GM23338 (cell line): ENCODE results near the gene NAA25. TPM values are rescaled to one million over a fixed set of nuclear protein-coding genes. Genes with fewer than 3 reads are reported as not detected.

ENCODE experiments used
- ATAC-seq: fragments of 200-7000 bp; cut with Tn5 transposase; 3 replicates; pipeline ENCODE4 v1.9.1; 2020
- DNase-seq: peaks from one replicate; pipeline ENCODE4 v3.0.0-alpha.2; 2015; ENCODE audit warnings: low spot score
- H2AFZ ChIP-seq: fragments of 200-600 bp; sonication (generic); 2 replicates; pipeline ENCODE4 v1.8.0; 2016; ENCODE audit warnings: antibody characterized with exemption, mild to moderate bottlenecking, moderate library complexity
- H3F3A ChIP-seq: fragments of 200-600 bp; sonication (generic); replicated peaks from 2 replicates; pipeline ENCODE4 v1.8.0; 2017; ENCODE audit warnings: antibody characterized with exemption, mixed run types, low read depth
- H3K27ac ChIP-seq: fragments of 200-600 bp; sonication (generic); 2 replicates; pipeline ENCODE4 v1.6.1; 2016; ENCODE audit warnings: low read depth
- H3K27me3 ChIP-seq: fragments of 200-600 bp; sonication (generic); 2 replicates; pipeline ENCODE4 v1.8.0; 2016; ENCODE audit warnings: mild to moderate bottlenecking, mixed run types, moderate library complexity; ENCODE audit not compliant: insufficient read depth
- H3K36me3 ChIP-seq: fragments of 200-600 bp; sonication (generic); 2 replicates; pipeline ENCODE4 v1.8.0; 2016; ENCODE audit warnings: mild to moderate bottlenecking; ENCODE audit not compliant: insufficient read depth
- H3K4me1 ChIP-seq: fragments of 200-600 bp; sonication (generic); 2 replicates; pipeline ENCODE4 v1.8.0; 2016; ENCODE audit warnings: mild to moderate bottlenecking, moderate library complexity; ENCODE audit not compliant: insufficient read depth
- H3K4me2 ChIP-seq: fragments of 200-600 bp; sonication (generic); 2 replicates; pipeline ENCODE4 v1.7.1; 2017; ENCODE audit warnings: mixed run types
- H3K4me3 ChIP-seq: fragments of 200-600 bp; sonication (generic); 2 replicates; pipeline ENCODE4 v1.6.1; 2016; ENCODE audit warnings: mixed run types
- H3K79me2 ChIP-seq: fragments of 200-600 bp; sonication (generic); replicated peaks from 2 replicates; pipeline ENCODE4 v1.8.0; 2017; ENCODE audit warnings: mild to moderate bottlenecking; ENCODE audit not compliant: insufficient read depth
- H3K9me2 ChIP-seq: fragments of 200-600 bp; sonication (generic); 2 replicates; pipeline ENCODE4 v1.8.0; 2017; ENCODE audit not compliant: insufficient read depth
- H4K20me1 ChIP-seq: fragments of 200-600 bp; sonication (generic); replicated peaks from 2 replicates; pipeline ENCODE4 v1.8.0; 2017; ENCODE audit warnings: mild to moderate bottlenecking; ENCODE audit not compliant: insufficient read depth
- H3K27ac Mint-ChIP-seq: 2 replicates; pipeline ENCODE4 v1.8.0; 2020; ENCODE audit warnings: inconsistent platforms, mild to moderate bottlenecking, moderate library complexity, mixed read lengths
- H3K27me3 Mint-ChIP-seq: 3 replicates; pipeline ENCODE4 v1.8.0; 2022; ENCODE audit warnings: low read depth, mild to moderate bottlenecking, moderate library complexity, mixed read lengths, inconsistent platforms; ENCODE audit not compliant: insufficient read depth, poor library complexity
- H3K36me3 Mint-ChIP-seq: 3 replicates; pipeline ENCODE4 v1.8.0; 2021; ENCODE audit warnings: low read depth, mild to moderate bottlenecking, inconsistent platforms, moderate library complexity, mixed read lengths
- H3K4me1 Mint-ChIP-seq: 3 replicates; pipeline ENCODE4 v1.8.0; 2020; ENCODE audit warnings: mild to moderate bottlenecking, inconsistent platforms, mixed read lengths
- H3K4me3 Mint-ChIP-seq: 3 replicates; pipeline ENCODE4 v1.8.0; 2021; ENCODE audit warnings: moderate library complexity, mild to moderate bottlenecking, inconsistent platforms, mixed read lengths
- H3K9me3 Mint-ChIP-seq: 3 replicates; pipeline ENCODE4 v1.8.0; 2020; ENCODE audit warnings: moderate library complexity, mild to moderate bottlenecking, inconsistent platforms, mixed read lengths
- CREB1 ChIP-seq: fragments of 250-450 bp; sonication (Bioruptor Pico); IDR thresholded peaks from 2 replicates; pipeline ENCODE4 v1.5.0; 2020; ENCODE audit warnings: low read depth, mild to moderate bottlenecking, moderate library complexity
- CTCF ChIP-seq, 2 experiments: fragments of 200-600 bp in 1 of 2; sonication (generic) in 1 of 2; conservative IDR thresholded peaks; 2 replicates each; pipeline versions ENCODE4 v1.5.1 to v1.6.1; 2016 to 2017; ENCODE audit warnings: antibody characterized with exemption in 2 of 2, low read depth in 2 of 2, mild to moderate bottlenecking in 2 of 2, moderate library complexity in 1 of 2
- ETS1 ChIP-seq: IDR thresholded peaks from 2 replicates; pipeline ENCODE4 v1.6.1; 2016; ENCODE audit warnings: antibody characterized with exemption
- EZH2 ChIP-seq: fragments of 200-600 bp; sonication (generic); IDR thresholded peaks from one replicate; pipeline ENCODE4 v1.8.0; 2017; ENCODE audit warnings: antibody characterized with exemption, mild to moderate bottlenecking, low read depth; ENCODE audit not compliant: unreplicated experiment
- EZH2phosphoT487 ChIP-seq: fragments of 200-600 bp; sonication (generic); IDR thresholded peaks from one replicate; pipeline ENCODE4 v1.8.1; 2018; ENCODE audit warnings: antibody characterized with exemption; ENCODE audit not compliant: unreplicated experiment
- JUNB ChIP-seq: IDR thresholded peaks from one replicate; pipeline ENCODE4 v1.6.1; 2016; ENCODE audit warnings: antibody characterized with exemption; ENCODE audit not compliant: unreplicated experiment
- NANOG ChIP-seq: IDR thresholded peaks from 2 replicates; pipeline ENCODE4 v1.6.1; 2016; ENCODE audit warnings: antibody characterized with exemption, borderline replicate concordance
- POLR2AphosphoS5 ChIP-seq: IDR thresholded peaks from 2 replicates; pipeline ENCODE4 v1.6.1; 2016; ENCODE audit warnings: antibody characterized with exemption, low read depth
- STAT1 ChIP-seq: IDR thresholded peaks from one replicate; pipeline ENCODE4 v1.6.1; 2016; ENCODE audit warnings: antibody characterized with exemption; ENCODE audit not compliant: unreplicated experiment
- ZNF114 ChIP-seq: fragments of 250-450 bp; sonication (Bioruptor Pico); IDR thresholded peaks from 2 replicates; pipeline ENCODE4 v1.5.0; 2020; ENCODE audit warnings: mild to moderate bottlenecking, moderate library complexity
- ZNF331 ChIP-seq: fragments of 250-450 bp; sonication (Bioruptor Pico); IDR thresholded peaks from 2 replicates; pipeline ENCODE4 v1.5.0; 2020; ENCODE audit warnings: low read depth, mild to moderate bottlenecking, moderate library complexity
- ZNF462 ChIP-seq: fragments of 250-450 bp; sonication (Bioruptor Pico); IDR thresholded peaks from 2 replicates; pipeline ENCODE4 v1.5.0; 2020; ENCODE audit warnings: mild to moderate bottlenecking, moderate library complexity
- polyA plus RNA-seq: library from polyadenylated mRNA; unstranded; fragments of >200 nt; fragmentation: Nextera tagmentation; extraction: Ambion mirVana; gene quantifications from 2 replicates; pipeline ENCODE4 v1.2.1, GENCODE V29; 2016
- total RNA-seq: library from RNA; depleted of rRNA; stranded (reverse); fragments of >200 nt; shearing (Covaris generic); gene quantifications from 2 replicates; pipeline ENCODE4 v1.2.3, GENCODE V29; 2014
- TF ChIP-seq, protein P1 (sequence below): IDR thresholded peaks from one replicate; pipeline ENCODE4 v1.6.1; 2018; ENCODE audit warnings: antibody characterized with exemption; ENCODE audit not compliant: unreplicated experiment

The NAA25 gene
- total and polyA plus RNA-seq, 2 experiments from 2014 or later: 49.0 to 55.1 TPM

DNA sequence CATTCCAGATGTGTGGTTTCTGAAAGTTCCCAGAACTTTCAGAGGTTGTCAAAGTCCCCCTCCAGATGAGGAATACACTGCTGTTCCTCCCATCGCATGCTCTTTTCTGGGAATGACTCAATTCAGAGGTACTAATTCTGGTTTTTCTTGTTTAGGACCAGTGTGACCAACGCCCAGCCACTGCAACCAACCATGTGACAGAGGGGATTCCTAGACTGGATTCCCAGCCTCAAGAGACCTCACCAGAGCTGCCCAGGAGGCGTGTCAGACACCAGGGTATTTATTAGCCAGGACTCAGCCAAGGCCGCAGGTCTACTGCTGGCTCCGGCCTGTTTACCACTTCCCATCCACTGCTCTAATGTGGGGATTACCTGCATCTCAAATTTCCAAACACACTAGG, 41.0 kb upstream of the NAA25 start:
- Histone ChIP-seq H4K20me1 (0 out of 2 replicates have a peak, but pooled peaks cover 6% of the 10 kb centered on the region), H3K79me2 (no peaks in the 10 kb centered on the region), H3K4me2 (no peak overlapping the region), H2AFZ (no peak overlapping the region), H3K9me2 (no peaks in the 10 kb centered on the region), H3K4me3 (no peak overlapping the region), H3K27me3 (no peaks in the 10 kb centered on the region), H3K36me3 (peaks cover 46% of the 10 kb centered on the region), H3K27ac (no peak overlapping the region), H3F3A (no peaks in the 10 kb centered on the region), H3K4me1 (no peaks in the 10 kb centered on the region)
- H3K36me3 Mint-ChIP-seq: peaks cover 60% of the 10 kb centered on the region
- DNase-seq (no peak), ATAC-seq (no peak)
- H3K4me1 Mint-ChIP-seq: no peaks in the 10 kb centered on the region
- H3K4me3 Mint-ChIP-seq: no peak overlapping the region
- no peaks in the 10 kb centered on the region for H3K9me3 Mint-ChIP-seq
- H3K27me3 Mint-ChIP-seq: no peaks in the 10 kb centered on the region
- TF ChIP-seq, protein P1, sequence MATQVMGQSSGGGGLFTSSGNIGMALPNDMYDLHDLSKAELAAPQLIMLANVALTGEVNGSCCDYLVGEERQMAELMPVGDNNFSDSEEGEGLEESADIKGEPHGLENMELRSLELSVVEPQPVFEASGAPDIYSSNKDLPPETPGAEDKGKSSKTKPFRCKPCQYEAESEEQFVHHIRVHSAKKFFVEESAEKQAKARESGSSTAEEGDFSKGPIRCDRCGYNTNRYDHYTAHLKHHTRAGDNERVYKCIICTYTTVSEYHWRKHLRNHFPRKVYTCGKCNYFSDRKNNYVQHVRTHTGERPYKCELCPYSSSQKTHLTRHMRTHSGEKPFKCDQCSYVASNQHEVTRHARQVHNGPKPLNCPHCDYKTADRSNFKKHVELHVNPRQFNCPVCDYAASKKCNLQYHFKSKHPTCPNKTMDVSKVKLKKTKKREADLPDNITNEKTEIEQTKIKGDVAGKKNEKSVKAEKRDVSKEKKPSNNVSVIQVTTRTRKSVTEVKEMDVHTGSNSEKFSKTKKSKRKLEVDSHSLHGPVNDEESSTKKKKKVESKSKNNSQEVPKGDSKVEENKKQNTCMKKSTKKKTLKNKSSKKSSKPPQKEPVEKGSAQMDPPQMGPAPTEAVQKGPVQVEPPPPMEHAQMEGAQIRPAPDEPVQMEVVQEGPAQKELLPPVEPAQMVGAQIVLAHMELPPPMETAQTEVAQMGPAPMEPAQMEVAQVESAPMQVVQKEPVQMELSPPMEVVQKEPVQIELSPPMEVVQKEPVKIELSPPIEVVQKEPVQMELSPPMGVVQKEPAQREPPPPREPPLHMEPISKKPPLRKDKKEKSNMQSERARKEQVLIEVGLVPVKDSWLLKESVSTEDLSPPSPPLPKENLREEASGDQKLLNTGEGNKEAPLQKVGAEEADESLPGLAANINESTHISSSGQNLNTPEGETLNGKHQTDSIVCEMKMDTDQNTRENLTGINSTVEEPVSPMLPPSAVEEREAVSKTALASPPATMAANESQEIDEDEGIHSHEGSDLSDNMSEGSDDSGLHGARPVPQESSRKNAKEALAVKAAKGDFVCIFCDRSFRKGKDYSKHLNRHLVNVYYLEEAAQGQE: no peak
- TF ChIP-seq ETS1: no peak
- no peak for TF ChIP-seq EZH2phosphoT487
- no peak for TF ChIP-seq NANOG
- TF ChIP-seq ZNF114 (CRISPR knock-in tag): no peak
- no peak for TF ChIP-seq POLR2AphosphoS5
- no peak for TF ChIP-seq ZNF331 (CRISPR knock-in tag)
- no peak for TF ChIP-seq JUNB
- no peak for TF ChIP-seq EZH2
- TF ChIP-seq CREB1: no peak
- TF ChIP-seq STAT1: no peak
- no peak for TF ChIP-seq ZNF462 (CRISPR knock-in tag)
- TF ChIP-seq CTCF (conservative IDR thresholded peaks at IDR 0.05; ENCODE audit: low read depth in 2 of 2): no peak
- H3K27ac Mint-ChIP-seq: no peak overlapping the region
